Muscle of leg (tissue), 11 donors: ENCODE results near the gene ZBTB24. TPM values are rescaled to one million over a fixed set of nuclear protein-coding genes. Genes with fewer than 3 reads are reported as not detected.

Experiments
- DNase-seq: peaks from one replicate; pipeline ENCODE4 v3.0.0; 2013
- H3K27ac ChIP-seq: one replicate; pipeline ENCODE4 v1.5.1; 2013; ENCODE audit warnings: mild to moderate bottlenecking, low read length, control low read depth
- H3K27me3 ChIP-seq: one replicate; pipeline ENCODE4 v1.6.1; 2013; ENCODE audit warnings: low read length; ENCODE audit not compliant: control insufficient read depth, insufficient read depth
- H3K36me3 ChIP-seq: one replicate; pipeline ENCODE4 v1.6.1; 2013; ENCODE audit warnings: low read length; ENCODE audit not compliant: control insufficient read depth, insufficient read depth
- H3K4me1 ChIP-seq: one replicate; pipeline ENCODE4 v1.6.1; 2013; ENCODE audit warnings: low read length; ENCODE audit not compliant: control insufficient read depth, insufficient read depth
- H3K4me3 ChIP-seq: one replicate; pipeline ENCODE4 v1.5.1; 2013; ENCODE audit warnings: low read length, control low read depth
- H3K9me3 ChIP-seq: replicated peaks from 2 replicates; pipeline ENCODE4 v1.6.1; 2013; ENCODE audit warnings: low read depth, low read length; ENCODE audit not compliant: control insufficient read depth
- WGBS: methylation state at CpG from one replicate; pipeline ENCODE4 v1.1.5; 2013; ENCODE audit warnings: missing lambda C conversion rate; ENCODE audit not compliant: insufficient coverage; 5-methylcytosine and 5-hydroxymethylcytosine counted together
- polyA plus RNA-seq, 8 donors: library from polyadenylated mRNA; unstranded; fragments of 120-200 nt; gene quantifications; one replicate each; pipeline versions ENCODE4 v1.2.1 to v1.2.3, GENCODE V29; 2013; ENCODE audit warnings: inconsistent platforms in 1 of 8, low replicate concordance in 1 of 8; ENCODE audit not compliant: insufficient read length in 8 of 8, insufficient read depth in 1 of 8
- total RNA-seq: library from RNA; stranded (reverse); fragments of 120-200 nt; gene quantifications from one replicate; pipeline ENCODE4 v1.2.4, GENCODE V29; 2013

The ZBTB24 gene
- total and polyA plus RNA-seq, 9 donors = 4.4 to 6.2 (median 4.8) TPM

GRCh38 chr6:109460161-109460829 is 22.7 kb downstream of the ZBTB24 start:
- H3K27me3 ChIP-seq = no peaks in the 10 kb centered on the region
- H3K4me1 ChIP-seq = peaks cover 13% of the 10 kb centered on the region
- no peaks in the 10 kb centered on the region for H3K9me3 ChIP-seq
- peaks cover 13% of the 10 kb centered on the region for H3K36me3 ChIP-seq
- DNase-seq = no peak
- H3K27ac ChIP-seq = no peak overlapping the region
- 67% methylated on average over 1 of the region's 3 CpGs for WGBS
- no peak overlapping the region for H3K4me3 ChIP-seq

GRCh38 chr6:109458774-109459531 is 24.1 kb downstream of the ZBTB24 start:
- 76% methylated on average over 4 of the region's 5 CpGs for WGBS
- Histone ChIP-seq H3K27ac (no peak overlapping the region), H3K4me1 (peaks cover 26% of the 10 kb centered on the region)

GRCh38 chr6:109457562-109457996 is 25.4 kb downstream of the ZBTB24 start:
- 66% methylated on average over 4 of the region's 6 CpGs for WGBS
- no peaks in the 10 kb centered on the region for H3K9me3 ChIP-seq
- DNase-seq = no peak
- H3K4me1 ChIP-seq = peaks cover 36% of the 10 kb centered on the region
- peak overlapping the region; percentile 76 for H3K27ac ChIP-seq
- H3K4me3 ChIP-seq = no peak overlapping the region
- no peaks in the 10 kb centered on the region for H3K27me3 ChIP-seq
- peaks cover 11% of the 10 kb centered on the region for H3K36me3 ChIP-seq

More at GRCh38 chr6:109458774-109459531, 24.1 kb downstream of the ZBTB24 start:
- H3K27me3 ChIP-seq = no peaks in the 10 kb centered on the region
- peak; percentile 55 for DNase-seq
- H3K36me3 ChIP-seq = peaks cover 9% of the 10 kb centered on the region
- no peaks in the 10 kb centered on the region for H3K9me3 ChIP-seq
- H3K4me3 ChIP-seq = no peak overlapping the region

- Histone ChIP-seq H3K36me3 (peaks cover 14% of the 10 kb centered on the region), H3K9me3 (no peaks in the 10 kb centered on the region), H3K27ac (peak overlapping the region; percentile 76), H3K4me3 (peak overlapping the region; percentile 91), H3K4me1 (peaks cover 40% of the 10 kb centered on the region), H3K27me3 (no peaks in the 10 kb centered on the region)
- DNase-seq = peak; percentile 87
- 42% methylated on average over 4 of the region's 16 CpGs for WGBS
Observed at GRCh38 chr6:109456710-109457561, 26.1 kb downstream of the ZBTB24 start.

- Histone ChIP-seq H3K27ac (peak overlapping the region; percentile 76), H3K4me1 (peaks cover 40% of the 10 kb centered on the region)
- WGBS = 2% methylated on average over 36 of the region's 38 CpGs
Observed at GRCh38 chr6:109456111-109456583, 26.9 kb downstream of the ZBTB24 start.

GRCh38 chr6:109455437-109456110 is 27.4 kb downstream of the ZBTB24 start, which contains the start of gene MICAL1:
MICAL1 (minus strand) TSS chr6:109455772; CDS start chr6:109454196, 1,576 bp downstream.
- Histone ChIP-seq H3K4me3 (peak within 1 kb of the TSS; percentile 91), H3K36me3 (peaks cover 19% of the 10 kb centered on the region), H3K27me3 (no peaks in the 10 kb centered on the region), H3K27ac (peak within 1 kb of the TSS; percentile 93), H3K4me1 (peaks cover 40% of the 10 kb centered on the region), H3K9me3 (no peaks in the 10 kb centered on the region)
- WGBS = under 1% methylated on average over 21 of the region's 70 CpGs
- DNase-seq = peak; percentile 81

More at GRCh38 chr6:109456111-109456583, 26.9 kb downstream of the ZBTB24 start:
- DNase-seq = no peak
- Histone ChIP-seq H3K4me3 (peak overlapping the region; percentile 91), H3K36me3 (peaks cover 18% of the 10 kb centered on the region), H3K27me3 (no peaks in the 10 kb centered on the region), H3K9me3 (no peaks in the 10 kb centered on the region)

- peaks cover 42% of the 10 kb centered on the region for H3K4me1 ChIP-seq
- peak overlapping the region; percentile 91 for H3K4me3 ChIP-seq
- peak; percentile 80 for DNase-seq
- peak overlapping the region; percentile 93 for H3K27ac ChIP-seq
- H3K27me3 ChIP-seq = no peaks in the 10 kb centered on the region
- H3K36me3 ChIP-seq = peaks cover 27% of the 10 kb centered on the region
- no peaks in the 10 kb centered on the region for H3K9me3 ChIP-seq
- WGBS = 3% methylated on average over 22 of the region's 48 CpGs
Observed at GRCh38 chr6:109454496-109455436, 28.3 kb downstream of the ZBTB24 start.

GRCh38 chr6:109453594-109454495 is 29.2 kb downstream of the ZBTB24 start:
- WGBS = 89% methylated on average over 18 of the region's 27 CpGs
- Histone ChIP-seq H3K9me3 (no peaks in the 10 kb centered on the region), H3K4me1 (peaks cover 42% of the 10 kb centered on the region), H3K27ac (peak overlapping the region; percentile 93), H3K36me3 (peaks cover 29% of the 10 kb centered on the region), H3K4me3 (peak overlapping the region; percentile 91), H3K27me3 (no peaks in the 10 kb centered on the region)
- DNase-seq = peak; percentile 88
